Endodermal cell (in vitro differentiated cells): ENCODE results near the gene LCN6. TPM values are rescaled to one million over a fixed set of nuclear protein-coding genes. Genes with fewer than 3 reads are reported as not detected.
"Not testable (repeated sequence)": the region's sequence is repeated elsewhere in the genome, so short reads cannot be mapped to it uniquely, and the experiment has no call there.

Experiments
- DNase-seq: peaks from one replicate; pipeline ENCODE4 v3.0.0-alpha.2; 2017
- H3K27ac ChIP-seq: 2 replicates; pipeline ENCODE4 v1.5.1; 2013; ENCODE audit warnings: mild to moderate bottlenecking, low read depth, low read length, moderate library complexity
- H3K27me3 ChIP-seq: 2 replicates; pipeline ENCODE4 v1.6.1; 2013; ENCODE audit warnings: mild to moderate bottlenecking, low read length, moderate library complexity; ENCODE audit not compliant: insufficient read depth, control insufficient read depth, poor library complexity, severe bottlenecking
- H3K36me3 ChIP-seq: 2 replicates; pipeline ENCODE4 v1.7.0; 2013; ENCODE audit warnings: mild to moderate bottlenecking, low read length, moderate library complexity; ENCODE audit not compliant: control insufficient read depth, insufficient read depth
- H3K4me1 ChIP-seq: one replicate; pipeline ENCODE4 v1.7.0; 2013; ENCODE audit warnings: low read length; ENCODE audit not compliant: control insufficient read depth, insufficient read depth
- H3K4me3 ChIP-seq: 2 replicates; pipeline ENCODE4 v1.5.1; 2013; ENCODE audit warnings: mild to moderate bottlenecking, low read length, moderate library complexity
- H3K9ac ChIP-seq: 2 replicates; pipeline ENCODE4 v1.6.1; 2013; ENCODE audit warnings: mild to moderate bottlenecking, low read length, moderate library complexity; ENCODE audit not compliant: poor library complexity, severe bottlenecking; ENCODE audit errors: extremely low read depth
- H3K9me3 ChIP-seq: 2 replicates; pipeline ENCODE4 v1.6.1; 2013; ENCODE audit warnings: mild to moderate bottlenecking, low read length, moderate library complexity; ENCODE audit not compliant: control insufficient read depth
- H3K27ac Mint-ChIP-seq: 2 replicates; pipeline ENCODE4 v1.8.0; 2020; ENCODE audit warnings: mixed read lengths
- H3K27me3 Mint-ChIP-seq: 2 replicates; pipeline ENCODE4 v1.8.0; 2021; ENCODE audit warnings: mild to moderate bottlenecking, mixed read lengths; ENCODE audit not compliant: insufficient read depth
- H3K36me3 Mint-ChIP-seq: 2 replicates; pipeline ENCODE4 v1.8.0; 2020; ENCODE audit warnings: low read depth, mixed read lengths
- H3K4me1 Mint-ChIP-seq: 2 replicates; pipeline ENCODE4 v1.8.0; 2020; ENCODE audit warnings: mixed read lengths
- H3K4me3 Mint-ChIP-seq: 2 replicates; pipeline ENCODE4 v1.8.0; 2020; ENCODE audit warnings: mild to moderate bottlenecking, moderate library complexity, mixed read lengths
- H3K9me3 Mint-ChIP-seq: 2 replicates; pipeline ENCODE4 v1.8.0; 2020; ENCODE audit warnings: mild to moderate bottlenecking, mixed read lengths
- CTCF ChIP-seq: fragments of 200-600 bp; sonication (generic); conservative IDR thresholded peaks from 2 replicates; pipeline ENCODE4 v1.5.0; 2021; ENCODE audit warnings: antibody characterized with exemption, mild to moderate bottlenecking
- WGBS, 2 experiments: methylation state at CpG; one replicate each; pipeline versions ENCODE4 v1.1.5 to v1.1.7; 2013; ENCODE audit warnings: missing lambda C conversion rate in 2 of 2, mixed read lengths in 1 of 2; ENCODE audit not compliant: insufficient coverage in 1 of 2, insufficient read length in 1 of 2; 5-methylcytosine and 5-hydroxymethylcytosine counted together
- total RNA-seq, 2 donors: library from RNA; stranded (reverse); fragmentation: NEBNext Ultra II Directional in 1 of 2; extraction: Animal tissue kit (Norgen Biotek cat#: 25700) in 1 of 2; gene quantifications; 2 replicates in 1 of 2; 3 replicates in 1 of 2; pipeline ENCODE4 v1.2.1, GENCODE V29; 2021

LCN6 gene
- total RNA-seq, 2 donors from 2014 or later: not detected

DNA sequence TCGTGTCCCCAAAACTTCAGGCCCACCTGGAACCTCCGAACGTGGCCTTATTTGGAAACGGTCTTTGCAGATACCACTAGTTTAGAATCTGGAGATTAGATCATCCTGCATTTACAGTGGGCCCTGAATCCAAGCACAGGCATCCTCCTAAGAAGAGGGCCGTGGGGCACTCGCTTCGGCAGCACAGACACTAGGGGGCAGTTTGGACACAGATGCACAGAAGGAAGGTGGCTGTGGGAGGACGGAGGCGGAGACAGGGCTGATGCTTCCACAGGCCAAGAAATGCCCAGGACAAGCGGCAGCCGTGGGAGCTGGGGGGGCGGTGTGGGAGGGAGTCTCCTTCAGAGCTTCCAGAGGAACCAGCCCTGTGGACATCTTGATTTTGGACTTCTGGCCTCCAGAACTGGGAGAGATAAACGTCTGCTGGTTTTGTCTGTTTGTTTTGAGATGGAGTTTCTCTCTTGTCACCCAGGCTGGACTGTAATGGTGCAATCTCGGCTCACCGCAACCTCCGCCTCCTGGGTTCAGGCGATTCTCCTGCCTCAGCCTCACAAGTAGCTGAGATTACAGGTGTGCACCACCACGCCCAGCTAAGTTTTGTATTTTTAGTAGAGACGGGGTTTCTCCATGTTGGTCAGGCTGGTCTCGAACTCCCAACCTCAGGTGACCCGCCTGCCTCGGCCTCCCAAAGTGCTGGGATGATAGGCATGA lies 12.7 kb upstream of the LCN6 start:
- not testable (repeated sequence) for H3K4me3 Mint-ChIP-seq, H3K27me3 Mint-ChIP-seq, H3K27ac Mint-ChIP-seq, H3K27me3 ChIP-seq, H3K4me1 Mint-ChIP-seq, H3K36me3 Mint-ChIP-seq, H3K9me3 Mint-ChIP-seq, H3K36me3 ChIP-seq, H3K9me3 ChIP-seq, H3K4me1 ChIP-seq, H3K9ac ChIP-seq, H3K4me3 ChIP-seq, H3K27ac ChIP-seq
- peak; percentile 86 for DNase-seq
- TF ChIP-seq CTCF: peak; percentile 73
- 81% methylated on average over 20 to 22 of the region's 22 CpGs for WGBS, 2 experiments

DNA sequence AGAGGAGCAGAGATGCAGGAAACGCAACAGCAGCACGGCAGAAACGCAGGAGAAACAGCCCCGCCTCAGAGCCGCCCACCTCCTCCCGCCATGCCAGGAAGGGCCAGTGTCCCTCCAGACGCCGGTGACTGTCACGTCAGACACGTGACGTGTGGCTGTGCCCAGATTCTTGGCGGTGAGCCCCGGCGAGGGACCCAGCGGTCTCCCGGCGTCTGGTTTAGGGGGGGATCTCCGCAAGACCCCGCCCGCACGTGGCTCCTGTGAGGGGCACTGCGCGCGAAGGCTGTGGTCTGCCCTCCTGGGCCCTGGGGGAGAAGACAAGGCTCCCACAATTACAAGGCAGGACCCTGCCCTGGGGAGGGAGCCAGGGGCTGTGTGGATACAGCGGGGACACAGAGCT lies 12.1 kb upstream of the LCN6 start:
- WGBS, 2 experiments: 91 to 93% methylated on average over 25 of the region's 25 CpGs
- H3K4me1 Mint-ChIP-seq: no peaks in the 10 kb centered on the region

DNA sequence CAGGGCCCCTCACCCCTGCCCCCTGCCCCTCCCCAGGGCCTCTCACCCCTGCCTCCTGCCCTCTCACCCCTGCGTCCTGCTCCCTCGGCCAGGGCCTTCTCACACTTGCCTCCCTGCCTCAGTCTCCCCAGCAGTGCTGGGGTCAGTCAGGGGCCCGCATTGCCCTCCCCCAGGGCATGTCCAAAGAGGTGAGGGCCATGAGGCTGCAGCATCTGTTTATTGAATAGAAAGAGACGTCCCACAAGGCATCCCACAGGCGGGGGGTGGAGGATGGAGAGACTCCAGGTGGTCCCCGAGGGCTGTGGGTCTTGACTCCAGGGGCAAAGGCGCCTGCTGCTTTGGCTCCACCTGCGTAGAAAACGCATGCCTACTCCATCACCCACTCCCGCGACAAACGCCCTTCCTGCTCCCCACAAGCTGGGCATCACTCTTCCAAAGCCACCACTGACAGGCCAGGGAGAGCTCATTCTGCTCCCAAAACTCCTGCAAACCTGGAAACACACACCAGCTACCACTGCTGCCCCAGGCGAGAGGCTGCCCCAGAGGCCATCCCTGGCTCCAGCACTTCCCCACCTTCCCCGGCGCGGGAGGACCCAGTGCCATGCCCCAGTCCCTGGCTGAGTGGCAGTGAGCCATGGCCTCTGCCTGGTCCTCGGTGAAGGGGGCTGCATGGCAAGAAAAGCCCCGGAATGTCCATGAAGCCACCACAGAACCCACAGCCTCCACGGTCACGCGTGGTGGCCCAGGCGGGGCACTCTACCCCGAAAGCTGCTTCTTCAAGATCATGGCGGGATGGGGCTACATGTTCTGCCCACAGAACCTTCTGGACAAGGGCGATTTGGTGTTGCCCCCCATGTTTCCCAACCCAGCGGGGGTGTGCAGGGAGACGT lies 11.4 kb upstream of the LCN6 start:
- TF ChIP-seq CTCF: no peak
- peaks cover 12% of the 10 kb centered on the region for H3K9me3 Mint-ChIP-seq
- WGBS, 2 experiments: 89 to 90% methylated on average over 12 to 27 of the region's 27 CpGs
- H3K36me3 Mint-ChIP-seq: peaks cover 2% of the 10 kb centered on the region
- H3K27ac ChIP-seq: no peak overlapping the region
- H3K36me3 ChIP-seq: no peaks in the 10 kb centered on the region
- no peaks in the 10 kb centered on the region for H3K27me3 Mint-ChIP-seq
- no peaks in the 10 kb centered on the region for H3K4me1 ChIP-seq
- no peak overlapping the region for H3K9ac ChIP-seq
- H3K4me1 Mint-ChIP-seq: no peaks in the 10 kb centered on the region
- no peaks in the 10 kb centered on the region for H3K9me3 ChIP-seq
- no peak overlapping the region for H3K4me3 ChIP-seq
- no peak overlapping the region for H3K4me3 Mint-ChIP-seq
- H3K27ac Mint-ChIP-seq: no peak overlapping the region
- no peaks in the 10 kb centered on the region for H3K27me3 ChIP-seq
- no peak for DNase-seq

More for the DNA sequence above, 12.1 kb upstream of the LCN6 start:
- Histone ChIP-seq H3K4me3 (no peak overlapping the region), H3K27me3 (no peaks in the 10 kb centered on the region), H3K9ac (no peak overlapping the region), H3K9me3 (no peaks in the 10 kb centered on the region), H3K27ac (no peak overlapping the region), H3K4me1 (no peaks in the 10 kb centered on the region), H3K36me3 (no peaks in the 10 kb centered on the region)
- TF ChIP-seq CTCF: no peak
- peaks cover 10% of the 10 kb centered on the region for H3K9me3 Mint-ChIP-seq
- no peaks in the 10 kb centered on the region for H3K27me3 Mint-ChIP-seq
- peaks cover 1% of the 10 kb centered on the region for H3K36me3 Mint-ChIP-seq
- H3K4me3 Mint-ChIP-seq: no peak overlapping the region
- no peak overlapping the region for H3K27ac Mint-ChIP-seq
- DNase-seq: no peak
